Hematopoietic multipotent progenitor cell treated with erythropoietin and hydrocortisone succinate and interleukin-3 and kit ligand, for 6 days (in vitro differentiated cells): ENCODE data around the gene LRRC7.

Experiments
- DNase-seq: peaks from one replicate; pipeline ENCODE4 v3.0.0-alpha.2; 2015

LRRC7 gene

GRCh38 chr1:69985901-69986439, 418.2 kb downstream of the LRRC7 start:
- DNase-seq = no peak

GRCh38 chr1:69987881-69988280, 420.2 kb downstream of the LRRC7 start:
- peak; percentile 32 for DNase-seq

DNA sequence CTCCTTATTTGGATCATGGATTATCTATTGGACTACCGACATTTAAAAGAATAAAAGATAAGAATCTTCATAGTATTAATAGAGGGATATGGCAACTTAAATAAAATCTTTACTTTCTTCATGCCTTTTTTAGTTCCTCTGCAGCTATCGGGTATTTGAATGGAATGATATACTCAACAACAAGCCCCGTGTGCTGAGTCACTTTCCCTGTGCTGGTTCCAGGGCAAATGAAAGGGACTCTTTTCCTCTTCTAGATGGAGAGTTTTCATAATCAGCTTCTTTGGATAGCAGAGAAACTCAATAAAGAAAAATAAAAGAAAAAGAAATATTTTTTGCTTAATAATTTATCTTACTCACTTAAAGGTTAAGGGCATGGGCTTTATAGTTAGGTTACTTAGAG, 423.9 kb downstream of the LRRC7 start:
- no peak for DNase-seq

- DNase-seq = no peak
These were observed 424.9 kb downstream of the LRRC7 start for GRCh38 chr1:69992594-69992993.

DNA sequence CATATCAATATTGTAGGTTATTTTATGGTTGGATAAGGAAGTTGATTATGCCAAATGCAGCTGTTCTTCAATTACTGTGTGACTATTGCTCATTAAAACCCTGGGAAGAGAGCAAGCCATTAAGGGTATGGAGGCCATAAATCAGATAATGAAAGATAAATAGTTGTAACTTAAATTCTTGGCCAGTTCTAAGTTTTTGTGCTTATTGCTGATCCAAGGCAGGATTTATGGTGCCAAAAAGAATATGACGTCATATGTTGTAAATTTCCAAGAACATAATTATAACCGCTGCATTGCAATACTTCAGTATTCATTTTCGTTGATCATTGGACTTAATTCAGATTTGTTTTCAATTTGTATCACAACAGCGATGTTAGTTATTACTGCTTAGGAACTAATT, 426.1 kb downstream of the LRRC7 start:
- DNase-seq = no peak

GRCh38 chr1:69994241-69994640, 426.5 kb downstream of the LRRC7 start:
- DNase-seq = no peak

DNA sequence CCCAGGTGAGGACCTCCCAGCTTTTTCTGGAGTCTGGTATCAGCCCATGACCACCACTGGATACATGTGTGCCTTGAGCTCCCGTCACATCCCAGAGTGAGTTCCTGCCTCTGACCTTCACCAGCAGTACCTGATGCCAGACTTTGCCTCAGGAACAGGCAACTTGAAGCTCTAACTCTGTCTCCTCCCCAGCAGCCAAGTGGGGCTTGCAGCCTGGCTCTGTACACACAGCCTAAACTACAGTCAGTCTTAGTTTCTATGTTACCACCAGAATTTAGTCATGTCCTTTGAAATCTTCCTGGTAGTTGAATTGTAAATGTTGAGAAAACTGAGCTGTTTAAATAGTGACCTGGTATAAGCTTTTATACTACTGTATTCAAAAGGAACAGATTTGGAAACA, 431.1 kb downstream of the LRRC7 start:
- DNase-seq = no peak

- no peak for DNase-seq
These were observed 435.6 kb downstream of the LRRC7 start for GRCh38 chr1:70003211-70003908.

- no peak for DNase-seq
These were observed 437.8 kb downstream of the LRRC7 start for GRCh38 chr1:70005386-70006034.

DNA sequence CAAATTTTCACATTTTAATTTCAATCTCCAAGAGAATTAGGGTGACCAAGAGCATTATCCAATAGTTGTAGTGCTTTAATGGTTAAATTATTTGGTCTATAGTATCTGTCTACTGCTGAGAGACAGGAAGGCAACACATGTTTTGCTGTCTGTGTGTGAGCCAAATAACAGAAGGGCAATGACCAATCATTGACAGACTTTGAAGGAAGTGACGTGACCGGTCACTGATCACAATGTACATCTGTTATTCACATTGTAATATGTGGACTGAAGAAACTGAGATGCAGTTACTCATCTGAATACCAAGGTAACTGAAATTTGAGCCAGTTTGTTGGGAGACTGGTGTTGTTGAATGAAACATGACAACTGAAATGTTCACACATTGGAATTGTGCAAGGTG, 440.9 kb downstream of the LRRC7 start:
- DNase-seq = no peak

DNA sequence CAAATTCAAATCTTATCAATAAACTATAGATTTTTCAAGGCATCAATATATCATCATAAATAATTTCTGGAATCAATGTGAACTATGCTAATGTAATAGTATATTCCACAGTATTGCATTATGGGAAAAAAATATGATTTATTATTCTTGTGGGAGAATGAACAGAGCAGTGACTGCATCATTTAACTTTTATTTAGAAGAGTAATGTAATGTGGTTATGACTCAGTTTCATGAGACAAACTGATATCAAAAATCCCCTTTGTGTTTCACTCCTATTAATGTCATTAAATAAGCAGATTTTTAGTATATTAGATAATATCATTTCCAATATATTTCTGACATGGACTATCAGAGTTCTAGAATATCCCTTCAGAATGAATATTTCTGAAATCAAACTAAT, 450.0 kb downstream of the LRRC7 start:
- DNase-seq = no peak

DNA sequence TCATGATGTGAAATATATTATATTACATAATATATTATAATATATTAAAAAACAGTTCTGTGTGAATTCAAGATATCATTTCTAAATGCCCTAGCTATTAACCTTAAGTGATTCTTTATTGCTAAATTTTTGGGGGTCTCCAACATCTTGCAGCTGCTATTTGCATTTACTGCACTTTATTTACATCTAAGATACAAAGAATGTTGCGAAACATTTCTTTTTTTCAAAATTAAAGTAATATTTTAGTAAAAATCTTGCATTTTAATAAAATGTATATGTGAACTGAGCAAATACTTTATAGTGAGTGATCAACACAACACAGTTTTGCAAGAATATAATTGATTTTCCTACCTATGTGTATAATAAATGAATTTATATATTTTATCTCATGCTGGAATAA, 456.6 kb downstream of the LRRC7 start:
- DNase-seq = no peak

GRCh38 chr1:70025052-70025451, 457.3 kb downstream of the LRRC7 start:
- no peak for DNase-seq

- no peak for DNase-seq
These were observed 458.1 kb downstream of the LRRC7 start for GRCh38 chr1:70025846-70026245.

DNA sequence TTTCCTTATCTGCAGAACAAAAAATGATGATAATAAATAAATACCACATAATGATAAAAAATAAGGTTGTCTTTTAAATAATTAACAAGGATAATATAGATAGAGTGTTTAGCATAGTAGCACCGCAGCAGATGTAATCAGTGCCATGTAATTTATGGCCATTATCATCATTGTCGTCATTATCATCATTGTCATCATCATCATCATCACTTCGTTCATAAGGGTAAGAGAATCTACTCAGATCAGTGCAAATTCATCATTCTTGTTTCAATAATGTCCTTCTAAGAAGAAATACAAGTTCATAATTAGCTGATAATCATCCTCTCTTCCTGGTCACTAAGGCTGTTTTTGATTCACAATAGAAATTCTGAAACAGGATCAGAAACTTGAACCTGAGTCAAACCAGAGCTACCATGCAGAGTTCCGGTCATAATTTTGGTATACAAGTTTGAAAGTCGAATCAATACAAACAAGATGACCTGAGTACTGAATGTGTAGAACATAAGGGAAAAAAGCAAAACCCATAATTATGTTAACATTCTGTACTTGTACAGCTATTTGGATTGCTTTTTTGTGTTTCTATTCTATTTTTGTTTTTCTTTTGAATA, 465.6 kb downstream of the LRRC7 start:
- DNase-seq = no peak

DNA sequence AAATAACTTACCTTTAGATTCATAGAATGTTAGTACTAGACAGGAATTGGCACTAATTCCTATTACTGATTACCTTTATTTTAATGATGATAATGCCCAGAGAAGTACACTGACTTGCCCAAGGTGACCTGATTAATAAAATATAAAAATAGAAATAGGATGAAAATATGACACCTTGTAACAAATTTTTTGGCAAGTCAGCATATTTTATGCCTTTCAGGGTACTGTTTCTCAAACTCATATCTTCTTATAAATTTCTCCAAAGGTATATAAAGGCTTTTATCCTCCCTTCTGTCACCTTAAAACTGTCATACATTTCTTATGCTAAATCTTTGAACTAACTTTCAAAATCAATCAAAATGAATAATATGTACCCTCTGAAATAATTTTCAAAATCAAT, 466.2 kb downstream of the LRRC7 start:
- DNase-seq = no peak

GRCh38 chr1:70034403-70034802, 466.7 kb downstream of the LRRC7 start:
- no peak for DNase-seq

DNA sequence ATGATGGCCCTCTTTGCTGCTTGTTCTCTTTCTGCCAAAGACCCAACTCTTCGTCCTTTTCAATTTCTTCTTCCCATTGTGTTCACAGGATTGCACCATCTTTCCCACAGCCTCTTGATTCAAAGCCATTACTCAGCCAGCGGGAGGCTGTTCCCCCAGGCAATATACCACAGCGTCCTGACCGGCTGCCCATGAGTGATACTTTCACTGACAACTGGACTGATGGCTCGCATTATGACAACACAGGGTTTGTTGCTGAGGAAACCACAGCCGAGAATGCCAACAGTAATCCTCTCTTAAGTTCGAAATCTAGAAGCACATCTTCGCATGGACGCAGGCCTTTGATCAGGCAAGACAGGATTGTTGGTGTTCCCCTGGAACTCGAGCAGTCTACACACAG, 470.3 kb downstream of the LRRC7 start:
- no peak for DNase-seq

DNA sequence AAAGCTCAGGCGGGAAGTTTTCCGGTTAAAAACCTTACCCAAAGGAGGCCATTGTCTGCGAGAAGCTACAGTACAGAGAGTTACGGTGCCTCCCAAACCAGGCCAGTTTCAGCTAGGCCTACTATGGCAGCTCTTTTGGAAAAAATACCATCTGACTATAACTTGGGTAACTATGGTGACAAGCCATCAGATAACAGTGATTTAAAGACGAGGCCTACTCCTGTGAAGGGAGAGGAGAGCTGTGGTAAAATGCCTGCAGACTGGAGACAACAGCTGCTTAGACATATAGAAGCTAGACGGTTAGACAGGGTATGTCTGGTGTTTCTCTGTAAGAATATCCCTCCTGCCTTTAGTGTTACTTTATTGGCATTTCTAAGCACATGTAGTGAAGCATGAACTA, 471.8 kb downstream of the LRRC7 start:
- no peak for DNase-seq

DNA sequence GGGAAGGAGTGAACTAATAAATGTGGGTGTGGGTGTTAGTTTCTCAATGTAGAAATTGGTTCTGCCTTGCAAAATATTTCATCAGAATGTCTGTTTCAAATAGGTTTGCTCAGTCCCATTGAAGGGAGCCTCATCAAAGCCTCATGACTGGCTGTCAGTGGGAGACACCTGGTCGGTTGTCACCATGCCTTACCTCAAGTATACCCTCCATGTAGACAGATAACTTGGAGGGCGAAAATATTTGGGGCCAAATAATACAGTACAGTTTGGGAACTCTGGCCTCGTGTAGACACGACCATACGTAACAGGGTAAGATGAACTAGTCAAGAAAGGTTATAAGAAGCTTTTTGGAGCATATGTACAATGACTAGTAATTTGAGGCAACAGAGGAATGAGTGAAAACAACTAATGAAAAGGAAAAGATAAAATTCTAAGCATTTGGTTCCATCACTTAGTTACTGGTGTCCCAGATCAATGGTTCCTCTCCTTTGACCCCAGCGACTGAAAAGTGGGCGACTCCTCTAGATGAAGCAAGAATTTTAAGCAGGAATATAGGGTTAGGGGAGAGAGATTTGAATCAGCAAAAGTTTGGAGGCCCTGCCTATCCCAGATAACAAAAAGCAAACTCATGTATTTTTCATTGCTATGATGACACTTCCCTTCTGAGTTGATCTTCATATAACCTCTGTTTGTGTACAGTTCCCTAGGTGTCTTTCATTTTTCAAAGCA, 473.8 kb downstream of the LRRC7 start:
- no peak for DNase-seq

- peak; percentile 53 for DNase-seq
These were observed 474.5 kb downstream of the LRRC7 start for GRCh38 chr1:70042090-70042731.

DNA sequence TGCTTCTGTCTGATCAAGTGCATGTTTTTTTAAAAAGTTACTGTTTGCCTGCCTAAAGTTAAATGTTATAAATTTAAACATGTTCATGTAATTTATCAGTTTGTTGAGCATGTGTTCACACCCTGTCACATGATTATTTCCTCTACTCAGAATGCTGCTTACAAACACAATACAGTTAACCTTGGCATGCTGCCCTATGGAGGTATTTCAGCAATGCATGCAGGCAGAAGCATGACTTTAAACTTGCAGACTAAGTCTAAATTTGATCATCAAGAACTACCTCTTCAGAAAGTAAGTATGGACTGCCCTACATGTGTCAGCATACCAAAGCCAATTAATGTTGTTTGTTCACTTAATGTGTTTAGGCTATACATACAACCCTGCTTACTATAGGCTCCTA, 476.1 kb downstream of the LRRC7 start:
- peak; percentile 41 for DNase-seq

DNA sequence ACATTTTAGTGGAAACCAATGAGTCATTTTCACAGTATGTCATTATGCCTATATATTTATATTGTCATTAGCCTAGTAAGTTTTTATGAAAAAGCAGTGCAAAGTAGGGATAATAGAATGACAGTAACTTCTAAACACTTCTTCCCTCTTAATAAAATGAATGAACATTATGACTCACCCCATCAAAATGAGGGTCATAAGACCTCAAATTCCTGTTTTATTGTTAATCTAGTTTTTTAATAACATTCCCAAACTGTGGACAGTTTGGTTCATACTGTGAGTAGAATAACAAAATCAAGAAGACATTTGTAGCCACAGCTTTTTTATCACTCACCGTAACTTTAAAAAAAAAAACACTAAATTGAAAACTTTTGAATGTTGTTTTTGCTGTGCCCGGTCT, 477.1 kb downstream of the LRRC7 start:
- DNase-seq = no peak
